Measurements from ENCODE around the gene MCIDAS. TPM values are rescaled to one million over a fixed set of nuclear protein-coding genes. Genes with fewer than 3 reads are reported as not detected.
A peak's percentile ranks its signal among the peaks of the same experiment; 100 is the strongest.

Gene MCIDAS
- total and polyA plus RNA-seq, 2 of the 13 experiments (the other 11 are each of a cell fraction or from before 2014, with no cell fraction given) = not detected

DNA sequence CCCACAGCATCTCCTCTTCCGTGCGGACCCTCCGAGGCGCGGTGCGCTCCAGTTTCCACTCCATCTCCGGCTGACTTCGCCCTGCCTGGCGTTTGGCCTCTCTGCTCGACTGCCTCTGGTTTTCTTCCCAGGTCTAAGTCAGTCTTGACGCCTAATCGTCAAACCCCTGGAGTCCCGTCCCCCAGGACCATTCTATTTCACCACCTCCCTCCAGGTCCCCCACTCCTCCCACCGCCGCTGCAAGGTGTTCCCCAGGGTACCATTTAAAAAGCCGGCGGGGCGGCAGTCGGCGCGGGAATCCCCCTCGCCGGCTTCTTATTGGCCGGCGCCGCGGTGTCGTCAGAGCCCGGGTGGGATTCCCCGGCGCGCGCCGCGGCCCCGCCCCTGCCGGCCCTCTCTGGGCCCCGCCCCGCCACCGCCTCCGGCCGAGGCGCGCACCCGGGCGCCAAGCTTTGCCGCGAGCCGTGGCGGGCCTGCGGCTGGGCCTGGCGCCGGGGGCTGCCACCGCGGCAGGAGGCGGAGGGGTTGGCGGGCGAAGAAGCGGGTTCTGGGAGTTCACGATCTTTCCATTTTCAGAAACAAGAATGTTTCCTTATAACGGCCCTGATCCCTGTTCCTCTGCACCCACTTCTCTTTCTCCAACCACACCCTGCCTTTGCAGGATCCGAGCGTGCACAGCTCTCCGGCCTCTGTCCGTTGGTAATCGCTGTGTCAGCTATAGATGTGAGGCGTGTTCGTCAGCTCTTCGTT is 54.0 kb downstream of the MCIDAS start, which contains the start of gene CDC20B:
Gene CDC20B, minus strand, starts transcription at position 241 of the 750 bp plus-strand sequence. Its CDS starts 177 bp downstream, at position 64.
- in situ Hi-C loops (cut with HindIII; ENCODE audit: extremely low pct_ligation_motif_present, low pct_unique_long_range_greater_than_20kb) = loop anchor here (5.0 to 25.0 kb wide), 2 partner anchors 519 to 661 kb away; partner anchors contain the start of gene SNX18
- TF ChIP-seq ZNF337 (CRISPR knock-in tag; IDR thresholded peaks at IDR 0.05; ENCODE audit: borderline replicate concordance, low read depth) = no peak
- peak; percentile 69 for TF ChIP-seq NFYB (CRISPR knock-in tag; IDR thresholded peaks at IDR 0.05)
- TF ChIP-seq KDM6A (CRISPR knock-in tag; IDR thresholded peaks at IDR 0.05; ENCODE audit: low read depth) = no peak
- no peak for TF ChIP-seq ZMAT3 (CRISPR knock-in tag; conservative IDR thresholded peaks at IDR 0.05)
- no peak for TF ChIP-seq ZNF468 (CRISPR knock-in tag; IDR thresholded peaks at IDR 0.05)
- TF ChIP-seq, protein P1, sequence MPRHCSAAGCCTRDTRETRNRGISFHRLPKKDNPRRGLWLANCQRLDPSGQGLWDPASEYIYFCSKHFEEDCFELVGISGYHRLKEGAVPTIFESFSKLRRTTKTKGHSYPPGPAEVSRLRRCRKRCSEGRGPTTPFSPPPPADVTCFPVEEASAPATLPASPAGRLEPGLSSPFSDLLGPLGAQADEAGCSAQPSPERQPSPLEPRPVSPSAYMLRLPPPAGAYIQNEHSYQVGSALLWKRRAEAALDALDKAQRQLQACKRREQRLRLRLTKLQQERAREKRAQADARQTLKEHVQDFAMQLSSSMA (CRISPR knock-in tag; IDR thresholded peaks at IDR 0.05) = 0 out of 2 replicates have a peak, but pooled peaks have one; percentile 38
- TF ChIP-seq SALL1 (CRISPR knock-in tag; IDR thresholded peaks at IDR 0.05) = peak; percentile 30; the same call in 1 of the 2 replicates
- TF ChIP-seq ZNF10 (CRISPR knock-in tag; IDR thresholded peaks at IDR 0.05; ENCODE audit: borderline replicate concordance, low read depth) = no peak
- TF ChIP-seq ZBTB46 (CRISPR knock-in tag; IDR thresholded peaks at IDR 0.05; ENCODE audit: borderline replicate concordance) = no peak
- TF ChIP-seq, protein P2, sequence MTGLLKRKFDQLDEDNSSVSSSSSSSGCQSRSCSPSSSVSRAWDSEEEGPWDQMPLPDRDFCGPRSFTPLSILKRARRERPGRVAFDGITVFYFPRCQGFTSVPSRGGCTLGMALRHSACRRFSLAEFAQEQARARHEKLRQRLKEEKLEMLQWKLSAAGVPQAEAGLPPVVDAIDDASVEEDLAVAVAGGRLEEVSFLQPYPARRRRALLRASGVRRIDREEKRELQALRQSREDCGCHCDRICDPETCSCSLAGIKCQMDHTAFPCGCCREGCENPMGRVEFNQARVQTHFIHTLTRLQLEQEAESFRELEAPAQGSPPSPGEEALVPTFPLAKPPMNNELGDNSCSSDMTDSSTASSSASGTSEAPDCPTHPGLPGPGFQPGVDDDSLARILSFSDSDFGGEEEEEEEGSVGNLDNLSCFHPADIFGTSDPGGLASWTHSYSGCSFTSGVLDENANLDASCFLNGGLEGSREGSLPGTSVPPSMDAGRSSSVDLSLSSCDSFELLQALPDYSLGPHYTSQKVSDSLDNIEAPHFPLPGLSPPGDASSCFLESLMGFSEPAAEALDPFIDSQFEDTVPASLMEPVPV (CRISPR knock-in tag; IDR thresholded peaks at IDR 0.05) = 0 out of 2 replicates have a peak, but pooled peaks have one; percentile 26
- TF ChIP-seq MIXL1 (CRISPR knock-in tag; IDR thresholded peaks at IDR 0.05) = no peak
- peak; percentile 64 for TF ChIP-seq ZFX (CRISPR knock-in tag; IDR thresholded peaks at IDR 0.05; ENCODE audit: low read depth)
- peak; percentile 2; the same call in 1 of the 2 replicates for TF ChIP-seq CREB1 (IDR thresholded peaks at IDR 0.05)
- TF ChIP-seq CREB1 (CRISPR knock-in tag; IDR thresholded peaks at IDR 0.05) = no peak
- TF ChIP-seq MED1 (CRISPR knock-in tag; IDR thresholded peaks at IDR 0.05) = no peak
- 0 out of 2 replicates have a peak, but pooled peaks have one; percentile 24 for TF ChIP-seq HOXA5 (CRISPR knock-in tag; IDR thresholded peaks at IDR 0.05)
- TF ChIP-seq ZNF75D (CRISPR knock-in tag; IDR thresholded peaks at IDR 0.05; ENCODE audit: borderline replicate concordance) = no peak
- TF ChIP-seq ZFY (CRISPR knock-in tag; IDR thresholded peaks at IDR 0.05) = peak; percentile 53
- TF ChIP-seq CENPT (CRISPR knock-in tag; IDR thresholded peaks at IDR 0.05; ENCODE audit: low read depth) = no peak
- no peak for TF ChIP-seq ZNF749 (CRISPR knock-in tag; IDR thresholded peaks at IDR 0.05; ENCODE audit: borderline replicate concordance)
- no peak for TF ChIP-seq NFE2 (CRISPR knock-in tag; IDR thresholded peaks at IDR 0.05)

More for the DNA sequence above, 54.0 kb downstream of the MCIDAS start, which contains the start of gene CDC20B:
- Histone ChIP-seq H3K9me3 (ENCODE audit: low read length) (no peaks in the 10 kb centered on the region), H3K4me1 (ENCODE audit: insufficient read depth, low read length) (peaks cover 39% of the 10 kb centered on the region), H3K4me2 (ENCODE audit: low read depth, low read length) (peak within 1 kb of the TSS; percentile 97), H3K4me3 (replicated peaks in 1 of 3; ENCODE audit: insufficient read depth in 1 of 3, low read depth in 2 of 3, low read length in 3 of 3) (peak within 1 kb of the TSS; percentile 52 to 70 (median 59)), H3K36me3 (replicated peaks in 1 of 2; ENCODE audit: control insufficient read depth in 1 of 2, insufficient read depth in 2 of 2, low read length in 2 of 2) (no peaks in the 10 kb centered on the region), H3K79me2 (ENCODE audit: insufficient read depth, low read length) (no peaks in the 10 kb centered on the region), H4K20me1 (ENCODE audit: insufficient read depth, low read length) (no peaks in the 10 kb centered on the region; the same call in 1 of the 2 replicates), H3K27me3 (ENCODE audit: control insufficient read depth in 1 of 2, insufficient read depth in 2 of 2, low read length in 2 of 2) (peaks cover 2 to 39% of the 10 kb centered on the region in 2 experiments; a peak in 3 of 5 replicates), H2AFZ (ENCODE audit: low read length) (peak within 1 kb of the TSS; percentile 66), H3K9ac (ENCODE audit: insufficient read depth, low read depth, low read length) (peak within 1 kb of the TSS; percentile 49), H3K27ac (ENCODE audit: extremely low read length, insufficient read depth, low read length) (no peak within 1 kb of the TSS)
- FAIRE-seq (no peak), ATAC-seq (peak; percentile 83), DNase-seq (ENCODE audit: low spot score) (peak; percentile 23)
- ChIA-PET CTCF (ENCODE audit: low intra/inter-chr PET ratio, low total read pairs) (no interaction called here), POLR2A (no interaction called here)
- WGBS (ENCODE audit: low lambda C conversion rate) = 1% methylated on average over 30 of the region's 69 CpGs
- intact Hi-C loops (cut with micrococcal nuclease; ENCODE audit: unreplicated experiment) = loop anchor here (1.0 to 10.0 kb wide), 7 partner anchors 54 to 762 kb away; partner anchors contain the start of genes DHX29, MCIDAS and MTREX
- no TSS peak for BruUV-seq (replicated peaks)
